BJ (cell line): Measurements from ENCODE around the gene BRD4. TPM values are rescaled to one million over a fixed set of nuclear protein-coding genes. Genes with fewer than 3 reads are reported as not detected.

Source experiments
- CTCF ChIA-PET: fragments of 350-600 bp; formaldehyde crosslinking; extraction: SDS; loops from one replicate; lab custom pipeline; 2021; ENCODE audit warnings: antibody characterized with exemption, inconsistent platforms; lab: Yijun Ruan, JAX
- POLR2A ChIA-PET: fragments of 300-600 bp; sonication (Branson Sonifier 250); formaldehyde crosslinking; extraction: SDS; loops from one replicate; lab custom pipeline; 2021; ENCODE audit warnings: antibody characterized with exemption; lab: Charles Lee
- DNase-seq: peaks from one replicate; pipeline ENCODE4 v3.0.0-alpha.2; 2011; ENCODE audit warnings: low read depth
- H3K27me3 ChIP-seq: 2 replicates; pipeline ENCODE4 v1.6.0; 2011; ENCODE audit warnings: low read length; ENCODE audit not compliant: control insufficient read depth, insufficient read depth
- H3K36me3 ChIP-seq: 2 replicates; pipeline ENCODE4 v1.5.1; 2011; ENCODE audit warnings: low read length; ENCODE audit not compliant: control insufficient read depth, insufficient read depth
- H3K4me3 ChIP-seq: 2 replicates; pipeline ENCODE4 v1.5.1; 2011; ENCODE audit warnings: low read depth, mild to moderate bottlenecking, control low read depth, low read length
- polyA plus RNA-seq: library from polyadenylated mRNA; depleted of rRNA; stranded (reverse); fragments of >200 nt; gene quantifications from 2 replicates; pipeline ENCODE4 v1.2.3, GENCODE V29; 2011
- TF ChIP-seq, protein P1 (sequence below): IDR thresholded peaks from 2 replicates; pipeline ENCODE4 v1.5.1; 2011; ENCODE audit warnings: low read depth, mild to moderate bottlenecking, control low read depth, inconsistent platforms, low read length, moderate library complexity; ENCODE audit not compliant: insufficient read depth

The BRD4 gene
- polyA plus RNA-seq, 1 experiment: 9.5 TPM

GRCh38 chr19:15245370-15246197, 86.8 kb downstream of the BRD4 start:
- TF ChIP-seq, protein P1, sequence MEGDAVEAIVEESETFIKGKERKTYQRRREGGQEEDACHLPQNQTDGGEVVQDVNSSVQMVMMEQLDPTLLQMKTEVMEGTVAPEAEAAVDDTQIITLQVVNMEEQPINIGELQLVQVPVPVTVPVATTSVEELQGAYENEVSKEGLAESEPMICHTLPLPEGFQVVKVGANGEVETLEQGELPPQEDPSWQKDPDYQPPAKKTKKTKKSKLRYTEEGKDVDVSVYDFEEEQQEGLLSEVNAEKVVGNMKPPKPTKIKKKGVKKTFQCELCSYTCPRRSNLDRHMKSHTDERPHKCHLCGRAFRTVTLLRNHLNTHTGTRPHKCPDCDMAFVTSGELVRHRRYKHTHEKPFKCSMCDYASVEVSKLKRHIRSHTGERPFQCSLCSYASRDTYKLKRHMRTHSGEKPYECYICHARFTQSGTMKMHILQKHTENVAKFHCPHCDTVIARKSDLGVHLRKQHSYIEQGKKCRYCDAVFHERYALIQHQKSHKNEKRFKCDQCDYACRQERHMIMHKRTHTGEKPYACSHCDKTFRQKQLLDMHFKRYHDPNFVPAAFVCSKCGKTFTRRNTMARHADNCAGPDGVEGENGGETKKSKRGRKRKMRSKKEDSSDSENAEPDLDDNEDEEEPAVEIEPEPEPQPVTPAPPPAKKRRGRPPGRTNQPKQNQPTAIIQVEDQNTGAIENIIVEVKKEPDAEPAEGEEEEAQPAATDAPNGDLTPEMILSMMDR: no peak
- H3K36me3 ChIP-seq: peaks cover 37% of the 10 kb centered on the region
- POLR2A ChIA-PET: no interaction called here
- H3K4me3 ChIP-seq: no peak overlapping the region
- CTCF ChIA-PET: no interaction called here
- no peak for DNase-seq
- no peaks in the 10 kb centered on the region for H3K27me3 ChIP-seq

- H3K36me3 ChIP-seq: peaks cover 44% of the 10 kb centered on the region
- POLR2A ChIA-PET: no interaction called here
- no peaks in the 10 kb centered on the region for H3K27me3 ChIP-seq
- H3K4me3 ChIP-seq: no peak overlapping the region
- TF ChIP-seq, protein P1: no peak
- CTCF ChIA-PET: no interaction called here
- DNase-seq: no peak
Measured at GRCh38 chr19:15244808-15245207, 87.5 kb downstream of the BRD4 start.

GRCh38 chr19:15244106-15244803, 88.1 kb downstream of the BRD4 start:
- H3K27me3 ChIP-seq: no peaks in the 10 kb centered on the region
- DNase-seq: no peak
- ChIA-PET CTCF (no interaction called here), POLR2A (no interaction called here)
- H3K36me3 ChIP-seq: peaks cover 50% of the 10 kb centered on the region
- TF ChIP-seq, protein P1: no peak
- H3K4me3 ChIP-seq: no peak overlapping the region

DNA sequence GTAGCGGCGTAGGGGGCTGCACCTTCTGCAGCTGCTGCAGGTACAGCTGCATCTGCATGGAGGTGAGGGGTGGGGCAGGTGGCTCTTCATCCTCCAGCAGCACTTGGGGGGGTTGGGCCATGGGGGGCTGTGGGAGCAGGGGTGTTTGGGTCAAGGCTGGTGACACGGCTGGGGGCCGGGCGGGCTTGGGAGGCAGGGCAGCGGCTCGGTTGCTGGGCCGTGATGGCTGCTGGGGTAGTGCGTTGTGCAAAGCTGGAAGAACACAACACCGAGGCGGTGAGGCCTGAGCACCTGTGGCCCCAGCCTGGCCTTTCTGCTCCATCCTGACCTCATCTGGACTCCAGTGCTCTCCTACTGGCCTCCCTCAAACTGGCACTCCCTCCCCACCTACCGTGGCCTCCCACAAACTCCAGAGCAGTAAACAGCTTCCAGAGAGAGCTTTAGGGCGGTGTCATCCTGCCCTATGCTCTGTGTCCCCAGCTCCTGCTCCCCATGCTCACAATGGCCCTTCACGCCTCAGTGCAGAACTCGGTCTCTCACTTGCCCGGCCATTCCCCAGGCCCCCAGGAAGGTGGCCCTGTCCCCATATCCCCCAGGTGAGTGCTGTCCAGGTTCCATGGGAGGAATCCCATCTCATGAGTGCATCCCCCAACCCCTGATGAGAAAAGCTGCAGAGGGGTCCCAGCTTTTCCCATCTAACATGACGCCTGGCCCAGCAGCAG, 88.9 kb downstream of the BRD4 start:
- ChIA-PET POLR2A (no interaction called here), CTCF (interaction anchor here (0.6 kb wide), 1 partner anchor 91 kb away, joined by 3 read pairs; no protein-coding TSS in a partner anchor)
- H3K36me3 ChIP-seq: peaks cover 57% of the 10 kb centered on the region
- no peaks in the 10 kb centered on the region for H3K27me3 ChIP-seq
- no peak for DNase-seq
- no peak overlapping the region for H3K4me3 ChIP-seq
- TF ChIP-seq, protein P1: no peak
